Subcutaneous adipose tissue (tissue), 4 donors: ENCODE results near the gene HMGA1. TPM values are rescaled to one million over a fixed set of nuclear protein-coding genes. Genes with fewer than 3 reads are reported as not detected.

Experiments used
- total RNA-seq, 4 donors: library from RNA; depleted of rRNA; stranded (reverse); fragments of >200 nt; gene quantifications; one replicate each; pipeline ENCODE4 v1.1.0, GENCODE V29; 2016
- TF ChIP-seq, protein P1 (sequence below): fragments of 450-650 bp; IDR thresholded peaks from one replicate; pipeline ENCODE4 v1.5.1; 2016; ENCODE audit warnings: low read depth, mild to moderate bottlenecking, control low read depth, antibody characterized with exemption, moderate library complexity

The HMGA1 gene
- total RNA-seq, 4 donors from 2014 or later = 10.3 to 21.4 (median 13.5) TPM

DNA sequence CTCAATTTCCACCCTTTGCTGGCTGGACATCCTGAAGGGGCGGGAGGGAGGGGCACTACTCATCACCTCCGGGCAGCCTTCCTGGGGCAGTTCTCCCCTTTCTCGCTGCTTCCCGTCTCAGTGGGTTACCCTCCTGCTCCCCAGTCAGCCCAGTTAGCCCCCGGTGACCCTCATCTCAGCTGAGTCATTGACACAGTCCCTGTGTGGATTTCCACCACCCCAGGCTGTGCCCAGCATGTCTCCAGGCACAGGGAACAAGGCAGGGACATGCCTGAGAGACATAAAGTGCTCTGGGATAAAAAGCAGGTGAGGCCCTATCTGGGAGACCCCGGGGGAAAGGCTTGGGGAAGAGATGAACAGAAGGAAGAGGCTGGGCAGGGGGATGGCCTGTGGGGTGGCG is 29.9 kb upstream of the HMGA1 start:
- TF ChIP-seq, protein P1, sequence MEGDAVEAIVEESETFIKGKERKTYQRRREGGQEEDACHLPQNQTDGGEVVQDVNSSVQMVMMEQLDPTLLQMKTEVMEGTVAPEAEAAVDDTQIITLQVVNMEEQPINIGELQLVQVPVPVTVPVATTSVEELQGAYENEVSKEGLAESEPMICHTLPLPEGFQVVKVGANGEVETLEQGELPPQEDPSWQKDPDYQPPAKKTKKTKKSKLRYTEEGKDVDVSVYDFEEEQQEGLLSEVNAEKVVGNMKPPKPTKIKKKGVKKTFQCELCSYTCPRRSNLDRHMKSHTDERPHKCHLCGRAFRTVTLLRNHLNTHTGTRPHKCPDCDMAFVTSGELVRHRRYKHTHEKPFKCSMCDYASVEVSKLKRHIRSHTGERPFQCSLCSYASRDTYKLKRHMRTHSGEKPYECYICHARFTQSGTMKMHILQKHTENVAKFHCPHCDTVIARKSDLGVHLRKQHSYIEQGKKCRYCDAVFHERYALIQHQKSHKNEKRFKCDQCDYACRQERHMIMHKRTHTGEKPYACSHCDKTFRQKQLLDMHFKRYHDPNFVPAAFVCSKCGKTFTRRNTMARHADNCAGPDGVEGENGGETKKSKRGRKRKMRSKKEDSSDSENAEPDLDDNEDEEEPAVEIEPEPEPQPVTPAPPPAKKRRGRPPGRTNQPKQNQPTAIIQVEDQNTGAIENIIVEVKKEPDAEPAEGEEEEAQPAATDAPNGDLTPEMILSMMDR = no peak

DNA sequence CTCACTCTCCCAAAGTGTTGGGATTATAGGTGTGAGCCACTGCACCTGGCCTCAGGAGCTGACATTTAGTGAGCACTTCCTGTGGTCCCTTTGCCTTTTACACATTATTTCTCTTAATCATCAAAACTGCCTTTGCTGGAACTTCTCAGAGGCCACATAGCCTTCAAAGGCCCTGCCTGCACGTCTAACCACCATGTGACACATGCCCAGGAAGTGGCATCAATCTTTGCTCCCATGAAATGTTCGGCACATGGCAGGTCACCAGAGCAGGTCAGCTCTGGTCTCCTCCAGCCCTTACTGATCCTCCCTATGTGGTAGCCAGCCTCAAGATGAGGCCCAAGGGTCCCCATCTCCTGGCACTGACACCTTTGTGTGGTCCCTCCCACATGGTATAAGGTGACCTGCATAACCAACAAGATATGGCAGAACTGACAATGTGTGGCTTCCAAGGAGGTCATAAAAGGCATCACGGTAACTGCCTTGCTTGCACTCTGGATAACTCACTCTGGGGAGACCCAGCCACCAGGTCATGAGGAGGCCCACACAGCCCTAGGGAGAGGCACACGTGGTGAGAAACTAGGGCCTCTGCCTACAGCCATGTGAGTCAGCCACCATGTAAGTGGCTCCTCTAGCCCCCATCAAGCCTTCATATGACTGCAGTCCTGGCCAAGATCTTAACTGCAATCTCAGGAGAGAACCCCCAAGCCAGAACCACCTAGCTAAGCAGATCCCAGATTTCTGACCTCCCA is 28.8 kb upstream of the HMGA1 start:
- TF ChIP-seq, protein P1 = no peak

GRCh38 chr6:34213772-34214171 is 22.9 kb upstream of the HMGA1 start:
- TF ChIP-seq, protein P1 = no peak

- TF ChIP-seq, protein P1 = no peak
These were observed 18.0 kb upstream of the HMGA1 start for GRCh38 chr6:34218691-34219090.

DNA sequence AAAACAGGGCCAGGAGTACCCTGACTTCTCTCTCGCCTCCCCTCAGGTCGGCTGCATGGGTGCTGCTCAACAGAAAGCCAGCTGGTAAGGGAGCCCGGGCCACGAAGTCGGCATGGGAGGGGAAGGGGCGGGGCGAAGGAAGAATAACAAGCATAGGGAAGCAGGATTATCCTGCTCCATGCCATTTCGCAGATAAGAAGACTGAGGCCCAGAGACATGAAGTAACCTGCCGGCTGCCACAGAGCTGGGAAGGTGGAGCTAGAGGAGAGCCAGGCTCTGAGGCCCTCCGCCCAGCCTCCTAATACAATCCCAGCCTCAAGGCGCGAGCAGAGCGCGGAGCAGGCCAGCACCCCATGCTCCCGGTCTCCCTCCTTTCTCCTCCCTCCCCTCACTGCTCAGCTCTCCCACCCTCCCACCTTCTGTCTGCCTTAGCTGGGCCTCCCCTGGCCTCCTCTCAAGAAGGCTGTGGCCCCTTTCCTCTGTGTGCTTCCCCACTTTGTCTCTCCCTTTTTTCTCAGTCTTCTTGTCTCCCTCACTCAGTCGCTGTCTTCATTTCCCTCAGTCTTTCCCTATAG is 13.2 kb upstream of the HMGA1 start:
- TF ChIP-seq, protein P1 = no peak

GRCh38 chr6:34223956-34224940 is 12.4 kb upstream of the HMGA1 start:
- TF ChIP-seq, protein P1 = no peak

- TF ChIP-seq, protein P1 = no peak
These were observed 11.1 kb upstream of the HMGA1 start for GRCh38 chr6:34225551-34225950.
